PC-3 (cell line): ENCODE measurements around the gene HYDIN. TPM values are rescaled to one million over a fixed set of nuclear protein-coding genes. Genes with fewer than 3 reads are reported as not detected.
A peak's percentile ranks its signal among the peaks of the same experiment; 100 is the strongest.

Experiments used
- ATAC-seq: fragments of 200-7000 bp; cut with Tn5 transposase; 2 replicates; pipeline ENCODE4 v1.9.1; 2020; ENCODE audit warnings: mild to moderate bottlenecking, moderate library complexity
- BruUV-seq: library from RNA; stranded (reverse); fragments of 400-500 nt; replicated peaks from 2 replicates; lab custom pipeline; 2021; lab: Mats Ljungman, UMichigan
- CTCF ChIA-PET: fragments of 300-600 bp; sonication (Branson Sonifier 250); formaldehyde crosslinking; loops from one replicate; lab custom pipeline; 2022; ENCODE audit warnings: antibody characterized with exemption; lab: Charles Lee
- POLR2A ChIA-PET: fragments of 300-600 bp; sonication (Branson Sonifier 250); formaldehyde crosslinking; loops from one replicate; lab custom pipeline; 2022; ENCODE audit warnings: antibody characterized with exemption; ENCODE audit not compliant: unreplicated experiment; lab: Charles Lee
- DNase-seq: peaks from one replicate; pipeline ENCODE4 v3.0.0-alpha.2; 2015
- H2AFZ ChIP-seq: fragments of 300-600 bp; sonication (generic); 2 replicates; pipeline ENCODE4 v1.6.0; 2016; ENCODE audit warnings: antibody characterized with exemption, low read length
- H3F3A ChIP-seq: fragments of 300-600 bp; sonication (generic); one replicate; pipeline ENCODE4 v1.6.0; 2017; ENCODE audit warnings: antibody characterized with exemption, low read length, control low read depth, mild to moderate bottlenecking; ENCODE audit not compliant: unreplicated experiment
- H3K27ac ChIP-seq: fragments of 300-600 bp; sonication (generic); 2 replicates; pipeline ENCODE4 v1.5.1; 2016; ENCODE audit warnings: mild to moderate bottlenecking, low read length
- H3K27me3 ChIP-seq: fragments of 300-600 bp; sonication (generic); 2 replicates; pipeline ENCODE4 v1.6.1; 2016; ENCODE audit warnings: low read length, mixed read lengths
- H3K36me3 ChIP-seq: fragments of 300-600 bp; sonication (generic); 2 replicates; pipeline ENCODE4 v1.6.1; 2016; ENCODE audit warnings: low read depth, mixed run types, low read length, mixed read lengths
- H3K4me1 ChIP-seq: fragments of 300-600 bp; sonication (generic); 2 replicates; pipeline ENCODE4 v1.5.1; 2016; ENCODE audit warnings: low read length; ENCODE audit not compliant: insufficient read depth
- H3K4me2 ChIP-seq: fragments of 300-600 bp; sonication (generic); 2 replicates; pipeline ENCODE4 v1.6.0; 2016; ENCODE audit warnings: low read length
- H3K4me3 ChIP-seq: fragments of 300-600 bp; sonication (generic); 2 replicates; pipeline ENCODE4 v1.5.1; 2016; ENCODE audit warnings: mild to moderate bottlenecking, low read length, mixed read lengths
- H3K79me2 ChIP-seq: fragments of 300-600 bp; sonication (generic); 2 replicates; pipeline ENCODE4 v1.6.1; 2017; ENCODE audit warnings: low read length, mixed read lengths
- H3K9ac ChIP-seq: fragments of 300-600 bp; sonication (generic); 2 replicates; pipeline ENCODE4 v1.6.0; 2016; ENCODE audit warnings: mild to moderate bottlenecking, low read length
- H3K9me2 ChIP-seq: fragments of 300-600 bp; sonication (generic); replicated peaks from 2 replicates; pipeline ENCODE4 v1.6.1; 2016; ENCODE audit warnings: mixed run types, low read length, mixed read lengths
- H3K9me3 ChIP-seq: fragments of 300-600 bp; sonication (generic); 2 replicates; pipeline ENCODE4 v1.6.1; 2016; ENCODE audit warnings: low read length, mixed read lengths
- H4K20me1 ChIP-seq: fragments of 300-600 bp; sonication (generic); 2 replicates; pipeline ENCODE4 v1.6.1; 2016; ENCODE audit warnings: low read length, mixed read lengths
- EZH2 ChIP-seq: fragments of 300-600 bp; sonication (generic); IDR thresholded peaks from one replicate; pipeline ENCODE4 v1.6.1; 2017; ENCODE audit warnings: antibody characterized with exemption, mild to moderate bottlenecking, low read length; ENCODE audit not compliant: unreplicated experiment
- EZH2phosphoT487 ChIP-seq: fragments of 300-600 bp; sonication (generic); IDR thresholded peaks from 2 replicates; pipeline ENCODE4 v1.6.1; 2018; ENCODE audit warnings: mild to moderate bottlenecking, antibody characterized with exemption, low read length, borderline replicate concordance
- intact Hi-C: fragments of 100-400 bp; cut with micrococcal nuclease; formaldehyde crosslinking; loops from 2 replicates; pipeline ENCODE4 v1.9.0; 2023
- total RNA-seq: library from RNA; depleted of rRNA; stranded (reverse); fragments of >200 nt; gene quantifications from 2 replicates; pipeline ENCODE4 v1.2.3, GENCODE V29; 2014
- TF ChIP-seq, protein P1 (sequence below): fragments of 300-600 bp; sonication (generic); conservative IDR thresholded peaks from 2 replicates; pipeline ENCODE4 v1.5.1; 2017; ENCODE audit warnings: antibody characterized with exemption, low read depth, mild to moderate bottlenecking, low read length

Gene HYDIN
- total RNA-seq, 1 experiment from 2014 or later = 0.69 TPM

DNA sequence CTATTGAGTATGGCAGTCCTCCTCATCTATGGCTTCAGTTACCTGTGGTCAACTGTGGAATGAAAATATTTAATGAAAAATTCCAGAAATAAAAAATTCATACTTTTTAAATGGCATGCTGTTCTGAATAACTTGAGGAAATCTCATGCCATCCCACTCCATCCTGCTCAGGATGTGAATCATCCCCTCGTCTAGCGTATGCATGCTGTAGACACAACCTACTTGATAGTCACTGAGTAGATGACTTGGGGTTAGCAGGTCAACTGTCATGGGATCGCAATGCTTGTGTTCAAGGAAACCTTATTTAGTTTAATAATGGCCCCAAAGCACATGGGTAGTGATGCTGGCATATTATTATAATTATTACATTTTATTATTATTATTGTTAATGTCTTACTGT is 424.7 kb downstream of the HYDIN start:
- peak; percentile 18 for DNase-seq
- no peaks in the 10 kb centered on the region for H3K4me1 ChIP-seq
- H3K79me2 ChIP-seq = no peaks in the 10 kb centered on the region
- no peak overlapping the region for H3K27ac ChIP-seq
- no peak overlapping the region for H3K9ac ChIP-seq
- ChIA-PET POLR2A (no interaction called here), CTCF (no interaction called here)
- intact Hi-C loops = no loop called here
- TF ChIP-seq, protein P1, sequence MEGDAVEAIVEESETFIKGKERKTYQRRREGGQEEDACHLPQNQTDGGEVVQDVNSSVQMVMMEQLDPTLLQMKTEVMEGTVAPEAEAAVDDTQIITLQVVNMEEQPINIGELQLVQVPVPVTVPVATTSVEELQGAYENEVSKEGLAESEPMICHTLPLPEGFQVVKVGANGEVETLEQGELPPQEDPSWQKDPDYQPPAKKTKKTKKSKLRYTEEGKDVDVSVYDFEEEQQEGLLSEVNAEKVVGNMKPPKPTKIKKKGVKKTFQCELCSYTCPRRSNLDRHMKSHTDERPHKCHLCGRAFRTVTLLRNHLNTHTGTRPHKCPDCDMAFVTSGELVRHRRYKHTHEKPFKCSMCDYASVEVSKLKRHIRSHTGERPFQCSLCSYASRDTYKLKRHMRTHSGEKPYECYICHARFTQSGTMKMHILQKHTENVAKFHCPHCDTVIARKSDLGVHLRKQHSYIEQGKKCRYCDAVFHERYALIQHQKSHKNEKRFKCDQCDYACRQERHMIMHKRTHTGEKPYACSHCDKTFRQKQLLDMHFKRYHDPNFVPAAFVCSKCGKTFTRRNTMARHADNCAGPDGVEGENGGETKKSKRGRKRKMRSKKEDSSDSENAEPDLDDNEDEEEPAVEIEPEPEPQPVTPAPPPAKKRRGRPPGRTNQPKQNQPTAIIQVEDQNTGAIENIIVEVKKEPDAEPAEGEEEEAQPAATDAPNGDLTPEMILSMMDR = no peak
- TF ChIP-seq EZH2phosphoT487 (no peak), EZH2 (no peak)
- no peaks in the 10 kb centered on the region for H3K36me3 ChIP-seq
- H3K4me3 ChIP-seq = no peak overlapping the region
- BruUV-seq = no TSS peak
- H3K9me2 ChIP-seq = no peaks in the 10 kb centered on the region
- no peak overlapping the region for H2AFZ ChIP-seq
- no peaks in the 10 kb centered on the region for H4K20me1 ChIP-seq
- H3K27me3 ChIP-seq = no peaks in the 10 kb centered on the region
- H3K9me3 ChIP-seq = no peaks in the 10 kb centered on the region
- H3F3A ChIP-seq = no peaks in the 10 kb centered on the region
- ATAC-seq = no peak
- no peak overlapping the region for H3K4me2 ChIP-seq

DNA sequence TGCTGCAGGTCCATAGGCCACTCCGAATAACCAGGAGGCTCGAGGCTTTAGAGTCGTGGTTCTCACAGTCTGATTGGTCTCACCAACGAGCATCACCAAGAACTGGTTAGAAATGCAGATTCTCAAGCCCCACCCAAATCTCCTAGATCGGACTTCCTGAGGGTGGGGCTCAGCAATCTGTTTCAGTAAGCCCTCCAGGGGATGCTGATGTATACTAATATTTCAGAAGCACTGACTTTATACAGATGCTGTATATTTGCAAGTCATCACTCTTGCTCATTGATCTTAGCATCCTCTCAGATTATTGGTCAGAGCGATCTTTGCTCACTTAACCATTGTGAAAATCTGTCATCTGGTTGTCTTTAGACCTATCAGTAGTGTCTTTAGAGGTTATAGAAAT is 425.1 kb downstream of the HYDIN start:
- ChIA-PET CTCF (no interaction called here), POLR2A (no interaction called here)
- no peak overlapping the region for H3K4me3 ChIP-seq
- H3K36me3 ChIP-seq = no peaks in the 10 kb centered on the region
- H3K9me3 ChIP-seq = no peaks in the 10 kb centered on the region
- no peaks in the 10 kb centered on the region for H4K20me1 ChIP-seq
- no peak overlapping the region for H3K9ac ChIP-seq
- peaks cover 4% of the 10 kb centered on the region for H3K79me2 ChIP-seq
- no peaks in the 10 kb centered on the region for H3F3A ChIP-seq
- no peak overlapping the region for H3K4me2 ChIP-seq
- ATAC-seq = no peak
- H3K27ac ChIP-seq = no peak overlapping the region
- no peak overlapping the region for H2AFZ ChIP-seq
- no peak for DNase-seq
- H3K27me3 ChIP-seq = no peaks in the 10 kb centered on the region
- BruUV-seq = no TSS peak
- H3K9me2 ChIP-seq = no peaks in the 10 kb centered on the region
- intact Hi-C loops = no loop called here
- TF ChIP-seq, protein P1 = no peak
- TF ChIP-seq EZH2 = no peak
- TF ChIP-seq EZH2phosphoT487 = no peak
- no peaks in the 10 kb centered on the region for H3K4me1 ChIP-seq

DNA sequence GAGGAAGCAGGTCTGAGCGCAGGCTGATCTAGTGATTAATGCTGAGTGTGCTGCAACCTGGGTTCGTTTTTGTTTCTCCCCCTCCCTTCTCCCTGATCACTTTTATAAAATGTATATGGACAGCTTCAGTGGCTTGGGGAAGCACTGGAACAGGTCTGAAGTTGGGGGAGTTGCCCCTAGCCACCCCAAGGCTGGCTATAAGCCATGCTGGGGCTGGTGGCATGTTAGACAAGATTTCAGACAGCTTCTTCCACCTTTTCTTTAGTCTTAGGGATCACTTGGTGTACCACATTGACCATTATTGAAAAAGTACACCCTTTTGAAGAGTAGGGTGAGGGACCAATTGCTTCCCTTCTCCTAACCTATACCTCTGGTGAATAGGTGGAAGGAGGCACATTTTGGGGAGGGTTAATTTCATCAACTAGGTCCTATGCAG is 425.8 kb downstream of the HYDIN start:
- no TSS peak for BruUV-seq
- H3F3A ChIP-seq = no peaks in the 10 kb centered on the region
- no peaks in the 10 kb centered on the region for H3K9me2 ChIP-seq
- TF ChIP-seq, protein P1 = no peak
- TF ChIP-seq EZH2 (no peak), EZH2phosphoT487 (no peak)
- ChIA-PET POLR2A (no interaction called here), CTCF (no interaction called here)
- H4K20me1 ChIP-seq = no peaks in the 10 kb centered on the region
- intact Hi-C loops = no loop called here
- H3K27me3 ChIP-seq = no peaks in the 10 kb centered on the region
- H2AFZ ChIP-seq = no peak overlapping the region
- no peak overlapping the region for H3K27ac ChIP-seq
- H3K4me2 ChIP-seq = no peak overlapping the region
- H3K4me3 ChIP-seq = no peak overlapping the region
- H3K4me1 ChIP-seq = peaks cover 5% of the 10 kb centered on the region; the same call in 1 of the 2 replicates
- peaks cover 10% of the 10 kb centered on the region for H3K79me2 ChIP-seq
- H3K9ac ChIP-seq = no peak overlapping the region
- no peaks in the 10 kb centered on the region for H3K36me3 ChIP-seq
- no peak for ATAC-seq
- H3K9me3 ChIP-seq = no peaks in the 10 kb centered on the region
- DNase-seq = no peak
